SK-N-SH (cell line): Measurements from ENCODE around the gene MED12. TPM values are rescaled to one million over a fixed set of nuclear protein-coding genes. Genes with fewer than 3 reads are reported as not detected.

ENCODE experiments used
- CTCF ChIA-PET: fragments of 300-600, 350-600 bp; formaldehyde crosslinking; extraction: SDS; loops from one replicate; lab custom pipeline; 2021; lab: Yijun Ruan, JAX
- POLR2A ChIA-PET: fragments of 350-600 bp; sonication (Branson Sonifier 250); formaldehyde crosslinking; extraction: SDS; loops from one replicate; lab custom pipeline; 2020; ENCODE audit warnings: antibody characterized with exemption, inconsistent platforms; lab: Yijun Ruan, JAX
- DNase-seq: peaks from one replicate; pipeline ENCODE4 v3.0.0; 2012
- H2AFZ ChIP-seq: fragments of 200-600 bp; sonication (generic); 2 replicates; pipeline ENCODE4 v1.8.1; 2016; ENCODE audit warnings: antibody characterized with exemption, mild to moderate bottlenecking, low read depth
- H3F3A ChIP-seq: fragments of 200-600 bp; sonication (generic); replicated peaks from 2 replicates; pipeline ENCODE3; 2016; ENCODE audit warnings: antibody characterized with exemption, mild to moderate bottlenecking; ENCODE audit not compliant: insufficient read depth
- H3K27ac ChIP-seq, 2 experiments: fragments of 200-500 bp in 1 of 2; fragments of 200-600 bp in 1 of 2; sonication (Bioruptor generic) in 1 of 2; sonication (generic), shearing (Covaris generic) in 1 of 2; 2 replicates each; pipeline versions ENCODE4 v1.5.1 to v1.6.1; 2014 to 2016; ENCODE audit warnings: low read depth in 2 of 2, inconsistent platforms in 1 of 2, low read length in 1 of 2, mild to moderate bottlenecking in 1 of 2, mixed read lengths in 1 of 2
- H3K27me3 ChIP-seq: fragments of 200-600 bp; sonication (generic), shearing (Covaris generic); 2 replicates; pipeline ENCODE4 v1.6.1; 2016; ENCODE audit warnings: mixed run types; ENCODE audit not compliant: insufficient read depth
- H3K36me3 ChIP-seq, 2 experiments: fragments of 200-500 bp in 1 of 2; fragments of 200-600 bp in 1 of 2; sonication (Bioruptor generic) in 1 of 2; sonication (generic) in 1 of 2; replicated peaks in 1 of 2; 2 replicates each; pipeline versions ENCODE3 to v1.5.1; 2014 to 2016; ENCODE audit warnings: low read length in 1 of 2, mild to moderate bottlenecking in 1 of 2; ENCODE audit not compliant: insufficient read depth in 2 of 2, control insufficient read depth in 1 of 2
- H3K4me1 ChIP-seq, 2 experiments: fragments of 200-500 bp in 1 of 2; fragments of 200-600 bp in 1 of 2; sonication (Bioruptor generic) in 1 of 2; sonication (generic), shearing (Covaris generic) in 1 of 2; 2 replicates each; pipeline versions ENCODE4 v1.5.1 to v1.6.1; 2014 to 2016; ENCODE audit warnings: low read depth in 1 of 2, low read length in 1 of 2, mixed run types in 1 of 2; ENCODE audit not compliant: insufficient read depth in 2 of 2, control insufficient read depth in 1 of 2
- H3K4me2 ChIP-seq: fragments of 200-600 bp; sonication (generic), shearing (Covaris generic); 2 replicates; pipeline ENCODE4 v1.6.1; 2017; ENCODE audit warnings: mixed run types
- H3K4me3 ChIP-seq, 2 experiments: fragments of 200-500 bp in 1 of 2; fragments of 200-600 bp in 1 of 2; sonication (Bioruptor generic) in 1 of 2; sonication (generic), shearing (Covaris generic) in 1 of 2; 2 replicates each; pipeline versions ENCODE4 v1.5.1 to v1.8.1; 2014 to 2016; ENCODE audit warnings: low read depth in 2 of 2, inconsistent platforms in 1 of 2, low read length in 1 of 2, mild to moderate bottlenecking in 1 of 2, mixed read lengths in 1 of 2, moderate library complexity in 1 of 2
- H3K79me2 ChIP-seq: fragments of 200-600 bp; sonication (generic); 2 replicates; pipeline ENCODE4 v1.8.1; 2017; ENCODE audit warnings: mild to moderate bottlenecking; ENCODE audit not compliant: insufficient read depth
- H3K9ac ChIP-seq: fragments of 200-600 bp; sonication (generic); 2 replicates; pipeline ENCODE4 v1.6.1; 2017; ENCODE audit warnings: mixed run types
- H3K9me2 ChIP-seq: fragments of 200-600 bp; sonication (generic); 2 replicates; pipeline ENCODE4 v1.6.1; 2017; ENCODE audit warnings: mixed run types
- H3K9me3 ChIP-seq: fragments of 200-600 bp; sonication (generic); 2 replicates; pipeline ENCODE4 v1.6.1; 2017; ENCODE audit warnings: mixed run types, mild to moderate bottlenecking, moderate library complexity
- H4K20me1 ChIP-seq: fragments of 200-600 bp; sonication (generic); 2 replicates; pipeline ENCODE4 v1.6.1; 2017; ENCODE audit warnings: mild to moderate bottlenecking, mixed run types; ENCODE audit not compliant: insufficient read depth
- EZH2phosphoT487 ChIP-seq: fragments of 200-600 bp; sonication (generic); IDR thresholded peaks from 2 replicates; pipeline ENCODE4 v1.6.1; 2017; ENCODE audit warnings: low read depth, mixed run types, mild to moderate bottlenecking, antibody characterized with exemption, moderate library complexity, borderline replicate concordance
- FOXM1 ChIP-seq: IDR thresholded peaks from 2 replicates; pipeline ENCODE4 v1.4.0; 2012; ENCODE audit warnings: low read depth, mild to moderate bottlenecking
- GATA2 ChIP-seq: sonication (generic); formaldehyde crosslinking; IDR thresholded peaks from 2 replicates; pipeline ENCODE4 v1.5.0; 2020; ENCODE audit warnings: mild to moderate bottlenecking, missing genetic modification reagents
- IRF3 ChIP-seq: fragments of 150-350 bp; IDR thresholded peaks from 2 replicates; pipeline ENCODE4 v1.6.1; 2016; ENCODE audit warnings: mild to moderate bottlenecking, low read depth, low read length
- MEF2A ChIP-seq: IDR thresholded peaks from 2 replicates; pipeline ENCODE4 v1.4.0; 2012; ENCODE audit warnings: low read depth, borderline replicate concordance
- PBX3 ChIP-seq: IDR thresholded peaks from 2 replicates; pipeline ENCODE4; 2012
- RAD21 ChIP-seq: IDR thresholded peaks from 2 replicates; pipeline ENCODE4 v1.6.1; 2012; ENCODE audit warnings: mild to moderate bottlenecking, low read length
- RCOR1 ChIP-seq: fragments of 150-350 bp; IDR thresholded peaks from 2 replicates; pipeline ENCODE4 v1.6.1; 2017; ENCODE audit warnings: antibody characterized with exemption, low read length
- REST ChIP-seq: IDR thresholded peaks from 2 replicates; pipeline ENCODE4 v1.6.1; 2012; ENCODE audit warnings: mild to moderate bottlenecking, low read depth, low read length, moderate library complexity
- RFX5 ChIP-seq: IDR thresholded peaks from 2 replicates; pipeline ENCODE4 v1.6.1; 2012; ENCODE audit warnings: mild to moderate bottlenecking, improper control_type of control experiment, low read length
- TAF1 ChIP-seq: IDR thresholded peaks from 2 replicates; pipeline ENCODE4 v1.6.1; 2012; ENCODE audit warnings: low read depth, mild to moderate bottlenecking, low read length, moderate library complexity, borderline replicate concordance
- TCF12 ChIP-seq: IDR thresholded peaks from 2 replicates; pipeline ENCODE4 v1.4.0; 2012
- WGBS: methylation state at CpG from one replicate; pipeline ENCODE4 v1.1.6; 2017; ENCODE audit warnings: low lambda C conversion rate; 5-methylcytosine and 5-hydroxymethylcytosine counted together
- polyA plus RNA-seq, 3 experiments: library from polyadenylated mRNA; depleted of rRNA; stranded (reverse); fragments of >200 nt; gene quantifications; 2 replicates each; pipeline ENCODE4 v1.2.3, GENCODE V29; 2012

MED12 gene
- polyA plus RNA-seq, 1 of the 3 experiments (the other 2 are of a cell fraction), result 18.5 TPM

- Histone ChIP-seq H4K20me1 (no peaks in the 10 kb centered on the region), H3F3A (no peaks in the 10 kb centered on the region), H3K4me3 (no peak overlapping the region), H3K9me2 (no peaks in the 10 kb centered on the region), H2AFZ (no peak overlapping the region), H3K36me3 (no peaks in the 10 kb centered on the region), H3K4me2 (no peak overlapping the region), H3K4me1 (no peaks in the 10 kb centered on the region), H3K79me2 (no peaks in the 10 kb centered on the region), H3K9ac (no peak overlapping the region), H3K27me3 (peaks cover 39% of the 10 kb centered on the region), H3K27ac (no peak overlapping the region), H3K9me3 (no peaks in the 10 kb centered on the region)
- 57% methylated on average over 4 of the region's 4 CpGs for WGBS
- DNase-seq, result no peak
- ChIA-PET CTCF (interaction anchor here (0.7 to 1.4 kb wide), 2 partner anchors 10 to 12 kb away, joined by 3 to 4 read pairs; no protein-coding TSS in a partner anchor), POLR2A (no interaction called here)
- TF ChIP-seq IRF3 (no peak), TCF12 (no peak), REST (no peak)
These were observed 44.6 kb downstream of the MED12 start for GRCh38 chrX:71162981-71163380.

- H3K27me3 ChIP-seq, result peaks cover 40% of the 10 kb centered on the region
- H3K36me3 ChIP-seq, result no peaks in the 10 kb centered on the region
- no peaks in the 10 kb centered on the region for H3K79me2 ChIP-seq
- H4K20me1 ChIP-seq, result no peaks in the 10 kb centered on the region
- no peak for DNase-seq
- 37% methylated on average over 7 of the region's 12 CpGs for WGBS
- H3K27ac ChIP-seq, result no peak overlapping the region
- H3K9me3 ChIP-seq, result no peaks in the 10 kb centered on the region
- H3K4me3 ChIP-seq, result no peak overlapping the region
- TF ChIP-seq PBX3 (no peak), TAF1 (no peak), GATA2 (CRISPR knock-in tag) (no peak), MEF2A (no peak), RCOR1 (no peak), RAD21 (no peak), RFX5 (no peak), FOXM1 (no peak), EZH2phosphoT487 (no peak)
- POLR2A ChIA-PET, result no interaction called here
- H3K4me1 ChIP-seq, result no peaks in the 10 kb centered on the region
- no peaks in the 10 kb centered on the region for H3F3A ChIP-seq
- H3K4me2 ChIP-seq, result no peak overlapping the region
- H3K9ac ChIP-seq, result no peak overlapping the region
- H3K9me2 ChIP-seq, result no peaks in the 10 kb centered on the region
- no peak overlapping the region for H2AFZ ChIP-seq
- CTCF ChIA-PET, result interaction anchor here (0.6 kb wide), 1 partner anchor 130 kb away, joined by 3 read pairs; no protein-coding TSS in a partner anchor
These were observed 45.7 kb downstream of the MED12 start for GRCh38 chrX:71164071-71164470.
